Panc1 (cell line): ENCODE data around the gene HEPACAM. TPM values are rescaled to one million over a fixed set of nuclear protein-coding genes. Genes with fewer than 3 reads are reported as not detected.

Experiments used
- ATAC-seq: fragments of 200-7000 bp; cut with Tn5 transposase; 2 replicates; pipeline ENCODE4 v1.9.1; 2020; ENCODE audit warnings: mild to moderate bottlenecking, moderate library complexity
- BruUV-seq: library from RNA; stranded (reverse); fragments of 400-500 nt; replicated peaks from 2 replicates; lab custom pipeline; 2021; lab: Mats Ljungman, UMichigan
- CTCF ChIA-PET: fragments of 300-600 bp; sonication (Branson Sonifier 250); formaldehyde crosslinking; loops from one replicate; lab custom pipeline; 2022; ENCODE audit warnings: antibody characterized with exemption; lab: Charles Lee
- POLR2A ChIA-PET: fragments of 300-600 bp; sonication (Branson Sonifier 250); formaldehyde crosslinking; loops from one replicate; lab custom pipeline; 2022; ENCODE audit warnings: antibody characterized with exemption; lab: Charles Lee
- DNase-seq: peaks from one replicate; pipeline ENCODE4 v3.0.0-alpha.2; 2010; ENCODE audit warnings: low read depth, low spot score
- H3K27ac ChIP-seq: 2 replicates; pipeline ENCODE4 v1.5.1; 2011; ENCODE audit warnings: mild to moderate bottlenecking, low read length, inconsistent platforms
- H3K27me3 ChIP-seq: fragments of 200-500 bp; sonication (Bioruptor generic); 2 replicates; pipeline ENCODE4 v1.6.0; 2014; ENCODE audit warnings: low read length, inconsistent platforms; ENCODE audit not compliant: control insufficient read depth, insufficient read depth
- H3K36me3 ChIP-seq: fragments of 200-500 bp; sonication (Bioruptor generic); 2 replicates; pipeline ENCODE4 v1.5.1; 2014; ENCODE audit warnings: inconsistent platforms, mild to moderate bottlenecking, low read length, moderate library complexity; ENCODE audit not compliant: control insufficient read depth, insufficient read depth
- H3K4me1 ChIP-seq: 2 replicates; pipeline ENCODE4 v1.5.1; 2011; ENCODE audit warnings: inconsistent platforms, mild to moderate bottlenecking, low read length, moderate library complexity; ENCODE audit not compliant: control insufficient read depth, insufficient read depth
- H3K4me3 ChIP-seq, 2 experiments: 2 replicates each; pipeline ENCODE4 v1.5.1; 2011 to 2012; ENCODE audit warnings: low read depth in 2 of 2, low read length in 2 of 2, mild to moderate bottlenecking in 2 of 2, inconsistent platforms in 1 of 2, moderate library complexity in 1 of 2
- H3K9me3 ChIP-seq: fragments of 200-500 bp; sonication (Bioruptor generic); 2 replicates; pipeline ENCODE4 v1.5.1; 2014; ENCODE audit warnings: low read depth, mild to moderate bottlenecking, inconsistent platforms, low read length, moderate library complexity; ENCODE audit not compliant: control insufficient read depth, insufficient read depth
- POLR2AphosphoS5 ChIP-seq: IDR thresholded peaks from 2 replicates; pipeline ENCODE4 v1.6.1; 2012; ENCODE audit warnings: mild to moderate bottlenecking, low read depth, low read length, moderate library complexity
- REST ChIP-seq, 2 experiments: IDR thresholded peaks; 2 replicates each; pipeline ENCODE4 v1.6.1; 2011 to 2012; ENCODE audit warnings: low read depth in 2 of 2, control low read depth in 1 of 2, low read length in 1 of 2, mild to moderate bottlenecking in 1 of 2, moderate library complexity in 1 of 2; ENCODE audit not compliant: insufficient read depth in 1 of 2
- SIN3A ChIP-seq: IDR thresholded peaks from 2 replicates; pipeline ENCODE4 v1.6.1; 2012; ENCODE audit warnings: low read depth, mild to moderate bottlenecking, low read length, moderate library complexity, borderline replicate concordance; ENCODE audit not compliant: insufficient read depth
- TCF7L2 ChIP-seq: IDR thresholded peaks from 2 replicates; pipeline ENCODE4 v1.6.1; 2011; ENCODE audit warnings: mild to moderate bottlenecking, low read depth, low read length, inconsistent platforms
- in situ Hi-C: cut with HindIII; loops from 2 replicates; pipeline ENCODE4 v1.10.0; 2016; ENCODE audit warnings: low sequenced_read_pairs, low pct_unique_long_range_greater_than_20kb
- intact Hi-C: fragments of 100-400 bp; cut with micrococcal nuclease; formaldehyde crosslinking; loops from one replicate; pipeline ENCODE4 v1.10.0; 2022; ENCODE audit not compliant: unreplicated experiment
- total RNA-seq: library from RNA; stranded (reverse); gene quantifications from one replicate; pipeline ENCODE4 v1.2.1, GENCODE V29; 2021; ENCODE audit not compliant: unreplicated experiment
- TF ChIP-seq, protein P1 (sequence below): fragments of 450-650 bp; IDR thresholded peaks from 2 replicates; pipeline ENCODE4 v1.5.1; 2017; ENCODE audit warnings: mild to moderate bottlenecking

The HEPACAM gene
- total RNA-seq, 1 experiment from 2014 or later, result not detected

- Histone ChIP-seq H3K27me3 (peaks cover 19% of the 10 kb centered on the region), H3K4me3 (peak overlapping the region; percentile 65 to 68), H3K9me3 (no peaks in the 10 kb centered on the region), H3K4me1 (peaks cover 4% of the 10 kb centered on the region), H3K27ac (peak overlapping the region; percentile 89), H3K36me3 (no peaks in the 10 kb centered on the region)
- TF ChIP-seq SIN3A, result no peak
- TF ChIP-seq, protein P1, sequence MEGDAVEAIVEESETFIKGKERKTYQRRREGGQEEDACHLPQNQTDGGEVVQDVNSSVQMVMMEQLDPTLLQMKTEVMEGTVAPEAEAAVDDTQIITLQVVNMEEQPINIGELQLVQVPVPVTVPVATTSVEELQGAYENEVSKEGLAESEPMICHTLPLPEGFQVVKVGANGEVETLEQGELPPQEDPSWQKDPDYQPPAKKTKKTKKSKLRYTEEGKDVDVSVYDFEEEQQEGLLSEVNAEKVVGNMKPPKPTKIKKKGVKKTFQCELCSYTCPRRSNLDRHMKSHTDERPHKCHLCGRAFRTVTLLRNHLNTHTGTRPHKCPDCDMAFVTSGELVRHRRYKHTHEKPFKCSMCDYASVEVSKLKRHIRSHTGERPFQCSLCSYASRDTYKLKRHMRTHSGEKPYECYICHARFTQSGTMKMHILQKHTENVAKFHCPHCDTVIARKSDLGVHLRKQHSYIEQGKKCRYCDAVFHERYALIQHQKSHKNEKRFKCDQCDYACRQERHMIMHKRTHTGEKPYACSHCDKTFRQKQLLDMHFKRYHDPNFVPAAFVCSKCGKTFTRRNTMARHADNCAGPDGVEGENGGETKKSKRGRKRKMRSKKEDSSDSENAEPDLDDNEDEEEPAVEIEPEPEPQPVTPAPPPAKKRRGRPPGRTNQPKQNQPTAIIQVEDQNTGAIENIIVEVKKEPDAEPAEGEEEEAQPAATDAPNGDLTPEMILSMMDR, result peak; percentile 98
- TF ChIP-seq POLR2AphosphoS5, result 0 out of 2 replicates have a peak, but pooled peaks have one; percentile 65
- ChIA-PET CTCF (interaction anchor here (0.6 to 1.4 kb wide), 14 partner anchors 10 to 263 kb away, joined by 3 to 14 read pairs (median 4); partner anchors contain the start of genes CCDC15 and ROBO3), POLR2A (interaction anchor here (0.6 to 0.9 kb wide), 5 partner anchors 25 to 1601 kb away, joined by 3 to 8 read pairs (median 4); no protein-coding TSS in a partner anchor)
- ATAC-seq (peak; percentile 96), DNase-seq (peak; percentile 73)
- intact Hi-C loops, result no loop called here
- in situ Hi-C loops, result no loop called here
- BruUV-seq, result no TSS peak
Observed at GRCh38 chr11:124875943-124876817, 59.7 kb downstream of the HEPACAM start.

GRCh38 chr11:124875401-124875800, 60.4 kb downstream of the HEPACAM start:
- in situ Hi-C loops, result no loop called here
- Histone ChIP-seq H3K27ac (peak overlapping the region; percentile 89), H3K36me3 (no peaks in the 10 kb centered on the region), H3K4me1 (peaks cover 4% of the 10 kb centered on the region), H3K9me3 (no peaks in the 10 kb centered on the region), H3K27me3 (peaks cover 23% of the 10 kb centered on the region), H3K4me3 (peak overlapping the region; percentile 65 to 68)
- intact Hi-C loops, result no loop called here
- no peak for TF ChIP-seq TCF7L2
- no peak for TF ChIP-seq REST (IDR thresholded peaks at IDR 0.05; ENCODE audit: insufficient read depth in 1 of 2, low read depth in 2 of 2, low read length in 1 of 2)
- TF ChIP-seq SIN3A, result no peak
- TF ChIP-seq POLR2AphosphoS5, result no peak
- TF ChIP-seq, protein P1, result no peak
- BruUV-seq, result no TSS peak
- ATAC-seq, result no peak
- DNase-seq, result no peak
- POLR2A ChIA-PET, result interaction anchor here (0.6 kb wide), 1 partner anchor 25 kb away, joined by 3 read pairs; no protein-coding TSS in a partner anchor
- CTCF ChIA-PET, result interaction anchor here (0.6 to 1.4 kb wide), 2 partner anchors 9 to 11 kb away, joined by 5 to 14 read pairs; partner anchors contain the start of gene ROBO3
